ENCODE measurements around the gene SERPING1. TPM values are rescaled to one million over a fixed set of nuclear protein-coding genes. Genes with fewer than 3 reads are reported as not detected.

SERPING1 gene
- total RNA-seq, 1 donor from 2014 or later: 471 TPM

DNA sequence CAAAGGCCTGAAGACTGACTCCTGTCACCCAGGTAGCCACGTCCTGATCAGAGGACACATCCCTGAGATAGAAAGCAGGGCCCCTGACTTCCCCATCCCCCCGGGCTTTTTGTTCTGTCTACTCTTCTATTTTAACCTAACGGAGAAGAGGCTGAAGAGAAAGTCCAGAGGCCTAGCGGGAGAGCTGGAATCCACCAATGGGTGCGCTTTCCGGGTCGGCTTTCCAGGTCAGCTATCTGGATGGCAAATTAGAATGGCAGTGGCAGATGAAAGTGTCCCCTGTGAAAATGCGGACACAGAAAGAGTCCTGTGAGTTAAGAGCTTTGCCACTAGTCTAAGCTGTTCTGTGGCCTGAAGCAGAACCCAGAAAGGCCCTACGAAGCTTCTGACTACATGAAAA is 13.1 kb upstream of the SERPING1 start:
- Histone ChIP-seq H3K36me3 (no peaks in the 10 kb centered on the region), H3K4me1 (no peaks in the 10 kb centered on the region), H3K9me3 (no peaks in the 10 kb centered on the region), H3K27ac (no peak overlapping the region), H3K27me3 (ENCODE audit: low read depth) (no peaks in the 10 kb centered on the region), H3K4me3 (no peak overlapping the region)
- TF ChIP-seq, protein P1, sequence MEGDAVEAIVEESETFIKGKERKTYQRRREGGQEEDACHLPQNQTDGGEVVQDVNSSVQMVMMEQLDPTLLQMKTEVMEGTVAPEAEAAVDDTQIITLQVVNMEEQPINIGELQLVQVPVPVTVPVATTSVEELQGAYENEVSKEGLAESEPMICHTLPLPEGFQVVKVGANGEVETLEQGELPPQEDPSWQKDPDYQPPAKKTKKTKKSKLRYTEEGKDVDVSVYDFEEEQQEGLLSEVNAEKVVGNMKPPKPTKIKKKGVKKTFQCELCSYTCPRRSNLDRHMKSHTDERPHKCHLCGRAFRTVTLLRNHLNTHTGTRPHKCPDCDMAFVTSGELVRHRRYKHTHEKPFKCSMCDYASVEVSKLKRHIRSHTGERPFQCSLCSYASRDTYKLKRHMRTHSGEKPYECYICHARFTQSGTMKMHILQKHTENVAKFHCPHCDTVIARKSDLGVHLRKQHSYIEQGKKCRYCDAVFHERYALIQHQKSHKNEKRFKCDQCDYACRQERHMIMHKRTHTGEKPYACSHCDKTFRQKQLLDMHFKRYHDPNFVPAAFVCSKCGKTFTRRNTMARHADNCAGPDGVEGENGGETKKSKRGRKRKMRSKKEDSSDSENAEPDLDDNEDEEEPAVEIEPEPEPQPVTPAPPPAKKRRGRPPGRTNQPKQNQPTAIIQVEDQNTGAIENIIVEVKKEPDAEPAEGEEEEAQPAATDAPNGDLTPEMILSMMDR (IDR thresholded peaks at IDR 0.05): no peak
- intact Hi-C loops (cut with DNase I): no loop called here
- no peak for ATAC-seq
- DNase-seq: no peak

DNA sequence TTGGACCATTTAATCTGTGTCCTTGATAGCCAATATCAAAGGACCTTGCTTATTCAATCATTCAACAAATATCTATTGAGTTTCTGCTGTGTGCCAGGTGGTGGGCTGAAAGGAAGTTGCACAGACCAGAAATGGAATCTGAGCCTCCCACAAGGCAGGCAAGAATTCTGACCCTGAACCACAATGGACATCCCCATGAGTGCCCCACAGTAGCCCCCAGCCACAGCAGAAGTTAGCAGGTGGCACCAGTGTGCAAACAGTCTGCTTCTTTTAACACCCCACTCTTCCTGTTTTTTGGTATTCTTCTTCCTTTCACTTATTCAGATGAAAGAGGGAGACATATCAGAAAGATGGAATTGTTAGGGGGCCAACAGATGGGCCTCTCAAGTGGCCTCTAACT is 12.2 kb upstream of the SERPING1 start:
- no peak overlapping the region for H3K27ac ChIP-seq
- H3K4me3 ChIP-seq: no peak overlapping the region
- DNase-seq (no peak), ATAC-seq (no peak)
- H3K9me3 ChIP-seq: no peaks in the 10 kb centered on the region
- TF ChIP-seq, protein P1 (IDR thresholded peaks at IDR 0.05): no peak
- no peaks in the 10 kb centered on the region for H3K4me1 ChIP-seq
- H3K27me3 ChIP-seq (ENCODE audit: low read depth): no peaks in the 10 kb centered on the region
- H3K36me3 ChIP-seq: no peaks in the 10 kb centered on the region
- intact Hi-C loops (cut with DNase I): no loop called here

DNA sequence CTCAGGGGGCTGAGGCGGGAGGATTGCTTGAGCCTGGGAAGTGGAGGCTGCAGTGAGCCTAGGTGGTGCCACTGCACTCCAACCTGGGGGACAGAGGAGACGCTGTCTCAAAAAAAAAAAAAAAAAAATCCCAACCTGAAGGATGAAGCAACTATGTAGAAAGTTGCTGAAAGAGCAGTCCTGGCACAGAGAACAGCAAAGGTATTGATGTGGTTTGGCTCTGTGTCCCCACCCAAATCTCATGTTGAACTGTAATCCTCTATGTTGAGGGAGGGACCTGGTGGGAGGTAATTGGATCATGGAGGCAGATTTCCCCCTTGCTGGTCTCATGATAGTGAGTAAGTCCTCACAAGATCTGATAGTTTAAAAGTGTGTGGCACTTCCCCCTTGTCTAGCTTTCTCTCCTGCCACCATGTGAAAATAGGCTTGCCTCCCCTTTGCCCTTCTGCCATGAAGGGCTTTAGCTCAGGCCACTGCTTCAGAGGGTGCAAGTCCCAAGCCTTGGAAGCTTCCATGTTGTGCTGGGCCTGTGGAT is 10.7 kb upstream of the SERPING1 start:
- Histone ChIP-seq H3K4me1 (no peaks in the 10 kb centered on the region), H3K27ac (no peak overlapping the region), H3K27me3 (ENCODE audit: low read depth) (no peaks in the 10 kb centered on the region), H3K4me3 (no peak overlapping the region), H3K9me3 (no peaks in the 10 kb centered on the region), H3K36me3 (no peaks in the 10 kb centered on the region)
- DNase-seq (no peak), ATAC-seq (no peak)
- TF ChIP-seq, protein P1 (IDR thresholded peaks at IDR 0.05): no peak
- intact Hi-C loops (cut with DNase I): no loop called here

DNA sequence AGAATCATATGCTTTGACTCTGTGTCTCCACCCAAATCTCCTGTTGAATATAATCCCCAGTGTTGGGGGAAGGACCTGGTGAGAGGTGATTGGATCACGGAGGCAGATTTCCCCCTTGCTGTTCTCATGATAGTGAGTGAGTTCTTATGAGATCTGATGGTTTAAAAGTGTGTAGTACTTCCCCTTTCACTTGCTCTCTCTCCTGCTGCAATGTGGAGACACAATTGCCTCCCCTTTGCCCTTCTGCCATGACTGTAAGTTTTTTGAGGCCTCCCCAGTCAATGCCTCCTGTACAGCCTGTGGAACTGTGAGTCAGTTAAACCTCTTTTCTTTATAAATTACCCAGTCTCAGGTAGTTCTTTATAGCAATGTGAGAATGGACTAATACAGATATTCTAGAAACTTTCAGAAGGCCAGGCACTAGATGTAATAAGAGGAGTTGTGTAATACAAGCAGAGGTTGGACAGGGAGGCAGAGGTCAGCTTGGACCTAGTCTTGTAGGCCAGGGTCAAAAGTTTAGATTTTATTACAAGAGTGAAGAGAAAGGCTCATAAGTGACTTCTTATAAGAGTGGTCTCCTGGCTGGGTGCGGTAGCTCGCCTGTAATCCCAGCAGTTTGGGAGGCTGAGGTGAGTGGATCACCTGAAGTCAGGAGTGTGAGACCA is 9.3 kb upstream of the SERPING1 start:
- Histone ChIP-seq H3K27ac (no peak overlapping the region), H3K9me3 (no peaks in the 10 kb centered on the region), H3K27me3 (ENCODE audit: low read depth) (no peaks in the 10 kb centered on the region), H3K36me3 (no peaks in the 10 kb centered on the region), H3K4me3 (no peak overlapping the region), H3K4me1 (no peaks in the 10 kb centered on the region)
- TF ChIP-seq, protein P1 (IDR thresholded peaks at IDR 0.05): no peak
- intact Hi-C loops (cut with DNase I): no loop called here
- no peak for DNase-seq
- ATAC-seq: peak; percentile 41 to 55

DNA sequence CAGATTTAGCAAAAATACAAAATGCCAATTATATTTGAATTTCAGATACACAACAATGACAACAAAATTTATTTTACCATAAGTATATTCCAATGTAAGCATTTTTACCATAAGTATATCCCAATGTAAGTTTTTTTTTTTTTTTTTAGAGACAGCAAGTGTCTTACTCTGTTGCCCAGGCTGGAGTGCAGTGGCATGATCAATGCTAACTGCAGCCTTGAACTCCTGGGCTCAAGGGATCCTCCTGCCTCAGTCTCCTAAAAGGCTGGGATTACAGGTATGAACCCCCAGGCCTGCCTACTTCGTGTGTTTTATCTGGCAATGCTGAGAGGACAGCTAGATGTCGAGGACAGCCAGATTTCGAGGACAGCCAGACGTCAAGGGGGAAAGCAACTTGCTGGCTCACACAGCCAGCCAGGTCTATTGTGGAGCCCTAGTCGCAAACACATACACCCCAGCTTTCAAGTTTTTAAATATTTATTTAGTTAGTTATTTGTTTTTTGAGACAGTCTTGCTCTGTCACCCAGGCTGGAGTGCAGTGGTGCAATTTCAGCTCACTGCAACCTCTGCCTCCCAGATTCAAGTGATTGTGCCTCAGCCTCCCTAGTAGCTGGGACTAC is 1.1 kb upstream of the SERPING1 start:
- intact Hi-C loops (cut with DNase I): no loop called here
- no peak for DNase-seq
- TF ChIP-seq, protein P1 (IDR thresholded peaks at IDR 0.05): no peak
- ATAC-seq: no peak
- Histone ChIP-seq H3K36me3 (peaks cover 4% of the 10 kb centered on the region), H3K9me3 (no peaks in the 10 kb centered on the region), H3K27ac (peak overlapping the region; percentile 86), H3K4me3 (peak overlapping the region; percentile 66), H3K4me1 (peaks cover 27% of the 10 kb centered on the region), H3K27me3 (ENCODE audit: low read depth) (no peaks in the 10 kb centered on the region)

All from lower lobe of right lung (tissue), 2 donors.